HL-60 (cell line): ENCODE data around the gene CD4.

Source experiments
- DNase-seq, 2 experiments: peaks; one replicate each; pipeline ENCODE4 v3.0.0-alpha.2; 2010 to 2020; ENCODE audit warnings: low read depth in 1 of 2, low spot score in 1 of 2
- H3K27ac ChIP-seq: fragments of 250-450 bp; sonication (Bioruptor Pico); replicated peaks from 2 replicates; pipeline ENCODE4 v1.5.1; 2020; ENCODE audit warnings: mild to moderate bottlenecking, moderate library complexity
- H3K27me3 ChIP-seq: fragments of 250-450 bp; sonication (Bioruptor Pico); 2 replicates; pipeline ENCODE4 v1.5.1; 2021; ENCODE audit warnings: mild to moderate bottlenecking, moderate library complexity; ENCODE audit not compliant: insufficient read depth, poor library complexity, severe bottlenecking
- H3K4me3 ChIP-seq: replicated peaks from 2 replicates; pipeline ENCODE4 v1.5.1; 2011; ENCODE audit warnings: mild to moderate bottlenecking, control low read depth, low read length; ENCODE audit not compliant: insufficient read depth
- GABPA ChIP-seq: IDR thresholded peaks from 2 replicates; pipeline ENCODE4 v1.6.1; 2012; ENCODE audit warnings: low read depth
- POLR2AphosphoS5 ChIP-seq: IDR thresholded peaks from 2 replicates; pipeline ENCODE4 v1.6.1; 2012; ENCODE audit warnings: low read depth
- SPI1 ChIP-seq: IDR thresholded peaks from 2 replicates; pipeline ENCODE4 v1.6.1; 2012; ENCODE audit warnings: low read depth, mild to moderate bottlenecking, borderline replicate concordance
- TF ChIP-seq, protein P1 (sequence below): IDR thresholded peaks from one replicate; pipeline ENCODE4 v1.5.1; 2011; ENCODE audit warnings: low read length, control low read depth, inconsistent platforms; ENCODE audit not compliant: insufficient read depth
- TF ChIP-seq, protein P2 (sequence below): IDR thresholded peaks from 2 replicates; pipeline ENCODE4 v1.6.1; 2012; ENCODE audit warnings: low read depth; ENCODE audit not compliant: insufficient replicate concordance

CD4 gene

DNA sequence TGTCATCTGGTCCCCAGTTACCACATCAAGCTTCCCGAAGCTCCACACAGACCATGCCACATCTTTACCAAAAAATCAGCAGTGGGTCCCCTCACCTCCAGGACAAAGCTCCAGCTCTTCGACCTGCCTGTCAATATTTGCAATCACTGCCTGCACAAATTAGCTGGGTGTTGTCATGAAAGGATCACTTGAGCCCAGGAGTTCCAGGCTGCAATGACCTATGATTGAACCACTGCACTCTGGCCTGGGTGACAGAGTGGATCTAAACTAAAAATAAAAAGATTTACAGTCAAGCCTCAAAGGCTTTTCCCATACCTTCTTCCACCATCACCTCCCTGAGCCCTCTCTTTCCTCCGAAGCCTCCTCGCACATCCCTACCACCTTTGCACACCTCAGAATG is 7.2 kb downstream of the CD4 start:
- no peak overlapping the region for H3K4me3 ChIP-seq
- H3K27ac ChIP-seq: no peak overlapping the region
- no peak for TF ChIP-seq POLR2AphosphoS5
- TF ChIP-seq, protein P1, sequence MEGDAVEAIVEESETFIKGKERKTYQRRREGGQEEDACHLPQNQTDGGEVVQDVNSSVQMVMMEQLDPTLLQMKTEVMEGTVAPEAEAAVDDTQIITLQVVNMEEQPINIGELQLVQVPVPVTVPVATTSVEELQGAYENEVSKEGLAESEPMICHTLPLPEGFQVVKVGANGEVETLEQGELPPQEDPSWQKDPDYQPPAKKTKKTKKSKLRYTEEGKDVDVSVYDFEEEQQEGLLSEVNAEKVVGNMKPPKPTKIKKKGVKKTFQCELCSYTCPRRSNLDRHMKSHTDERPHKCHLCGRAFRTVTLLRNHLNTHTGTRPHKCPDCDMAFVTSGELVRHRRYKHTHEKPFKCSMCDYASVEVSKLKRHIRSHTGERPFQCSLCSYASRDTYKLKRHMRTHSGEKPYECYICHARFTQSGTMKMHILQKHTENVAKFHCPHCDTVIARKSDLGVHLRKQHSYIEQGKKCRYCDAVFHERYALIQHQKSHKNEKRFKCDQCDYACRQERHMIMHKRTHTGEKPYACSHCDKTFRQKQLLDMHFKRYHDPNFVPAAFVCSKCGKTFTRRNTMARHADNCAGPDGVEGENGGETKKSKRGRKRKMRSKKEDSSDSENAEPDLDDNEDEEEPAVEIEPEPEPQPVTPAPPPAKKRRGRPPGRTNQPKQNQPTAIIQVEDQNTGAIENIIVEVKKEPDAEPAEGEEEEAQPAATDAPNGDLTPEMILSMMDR: no peak
- TF ChIP-seq GABPA: no peak
- TF ChIP-seq, protein P2, sequence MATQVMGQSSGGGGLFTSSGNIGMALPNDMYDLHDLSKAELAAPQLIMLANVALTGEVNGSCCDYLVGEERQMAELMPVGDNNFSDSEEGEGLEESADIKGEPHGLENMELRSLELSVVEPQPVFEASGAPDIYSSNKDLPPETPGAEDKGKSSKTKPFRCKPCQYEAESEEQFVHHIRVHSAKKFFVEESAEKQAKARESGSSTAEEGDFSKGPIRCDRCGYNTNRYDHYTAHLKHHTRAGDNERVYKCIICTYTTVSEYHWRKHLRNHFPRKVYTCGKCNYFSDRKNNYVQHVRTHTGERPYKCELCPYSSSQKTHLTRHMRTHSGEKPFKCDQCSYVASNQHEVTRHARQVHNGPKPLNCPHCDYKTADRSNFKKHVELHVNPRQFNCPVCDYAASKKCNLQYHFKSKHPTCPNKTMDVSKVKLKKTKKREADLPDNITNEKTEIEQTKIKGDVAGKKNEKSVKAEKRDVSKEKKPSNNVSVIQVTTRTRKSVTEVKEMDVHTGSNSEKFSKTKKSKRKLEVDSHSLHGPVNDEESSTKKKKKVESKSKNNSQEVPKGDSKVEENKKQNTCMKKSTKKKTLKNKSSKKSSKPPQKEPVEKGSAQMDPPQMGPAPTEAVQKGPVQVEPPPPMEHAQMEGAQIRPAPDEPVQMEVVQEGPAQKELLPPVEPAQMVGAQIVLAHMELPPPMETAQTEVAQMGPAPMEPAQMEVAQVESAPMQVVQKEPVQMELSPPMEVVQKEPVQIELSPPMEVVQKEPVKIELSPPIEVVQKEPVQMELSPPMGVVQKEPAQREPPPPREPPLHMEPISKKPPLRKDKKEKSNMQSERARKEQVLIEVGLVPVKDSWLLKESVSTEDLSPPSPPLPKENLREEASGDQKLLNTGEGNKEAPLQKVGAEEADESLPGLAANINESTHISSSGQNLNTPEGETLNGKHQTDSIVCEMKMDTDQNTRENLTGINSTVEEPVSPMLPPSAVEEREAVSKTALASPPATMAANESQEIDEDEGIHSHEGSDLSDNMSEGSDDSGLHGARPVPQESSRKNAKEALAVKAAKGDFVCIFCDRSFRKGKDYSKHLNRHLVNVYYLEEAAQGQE: no peak
- TF ChIP-seq SPI1: no peak
- H3K27me3 ChIP-seq: no peaks in the 10 kb centered on the region
- DNase-seq: no peak

DNA sequence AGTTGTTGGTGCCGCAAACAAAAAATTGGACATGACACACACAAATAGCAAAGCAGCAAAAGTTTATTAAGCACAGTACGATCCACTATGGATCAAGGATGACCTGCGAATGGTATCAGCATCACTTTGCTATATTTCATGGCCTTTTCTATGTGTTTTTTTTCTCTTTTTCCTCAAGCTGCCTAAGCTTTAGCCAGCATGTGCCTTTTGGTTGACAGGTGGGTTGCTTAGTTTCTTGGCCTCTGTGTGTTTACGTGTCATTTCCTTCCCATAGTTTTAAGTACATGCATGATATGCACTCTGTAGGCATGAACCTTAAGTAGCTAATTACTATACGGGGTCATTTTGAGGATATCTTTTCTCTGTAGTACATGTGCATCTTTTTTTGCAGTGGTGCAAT is 9.8 kb downstream of the CD4 start:
- TF ChIP-seq GABPA (no peak), SPI1 (no peak), POLR2AphosphoS5 (no peak)
- TF ChIP-seq, protein P1: no peak
- Histone ChIP-seq H3K4me3 (no peak overlapping the region), H3K27ac (no peak overlapping the region), H3K27me3 (no peaks in the 10 kb centered on the region)
- DNase-seq: no peak

DNA sequence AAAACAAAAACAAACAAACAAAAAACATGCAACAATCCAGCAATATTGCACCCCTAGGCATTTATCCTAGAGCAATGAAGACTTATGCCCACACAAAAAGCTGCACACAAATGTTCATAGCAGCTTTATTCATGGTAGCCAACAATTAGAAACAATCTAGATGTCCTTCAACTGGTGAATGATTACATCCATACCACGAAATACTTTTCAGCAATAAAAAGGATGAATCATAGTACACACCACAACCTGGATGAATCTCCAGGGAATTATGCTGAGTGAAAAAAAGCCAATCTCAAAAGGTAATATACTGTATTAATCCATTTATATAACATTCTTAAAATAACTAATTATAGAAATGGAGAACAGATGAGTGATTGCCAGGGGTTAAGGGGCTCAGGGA is 17.8 kb downstream of the CD4 start:
- Histone ChIP-seq H3K27ac (no peak overlapping the region), H3K27me3 (no peaks in the 10 kb centered on the region), H3K4me3 (no peak overlapping the region)
- no peak for DNase-seq
- TF ChIP-seq, protein P2: no peak
- TF ChIP-seq GABPA: no peak
- no peak for TF ChIP-seq SPI1
- no peak for TF ChIP-seq POLR2AphosphoS5
- TF ChIP-seq, protein P1: no peak

DNA sequence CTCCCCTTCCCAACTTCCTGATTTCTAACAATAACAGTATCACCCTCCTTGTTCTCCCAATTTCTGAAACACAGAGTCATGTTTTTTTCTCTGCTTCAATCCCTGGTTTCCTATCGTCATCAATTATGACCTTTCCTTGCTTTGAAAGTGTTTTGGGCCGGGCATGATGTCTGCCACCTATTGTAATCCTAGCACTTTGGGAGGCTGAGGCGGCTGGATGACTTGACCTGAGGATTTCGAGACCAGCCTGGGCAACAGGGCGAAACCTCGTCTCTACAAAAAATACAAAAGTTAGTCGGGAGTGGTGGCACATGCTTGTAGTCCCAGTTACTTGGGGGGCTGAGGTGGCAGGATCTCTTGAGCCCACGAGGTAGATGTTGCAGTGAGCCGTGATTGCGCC is 19.7 kb downstream of the CD4 start:
- no peaks in the 10 kb centered on the region for H3K27me3 ChIP-seq
- H3K4me3 ChIP-seq: no peak overlapping the region
- H3K27ac ChIP-seq: no peak overlapping the region
- no peak for TF ChIP-seq POLR2AphosphoS5
- TF ChIP-seq, protein P2: no peak
- DNase-seq: no peak
